Fibroblast of lung (primary cell): ENCODE measurements around the gene SYT12. TPM values are rescaled to one million over a fixed set of nuclear protein-coding genes. Genes with fewer than 3 reads are reported as not detected.

Experiments used
- DNase-seq, 2 donors: peaks; one replicate each; pipeline versions ENCODE4 v3.0.0 to v3.0.0-alpha.2; 2010; ENCODE audit warnings: low read depth in 2 of 2
- H2AFZ ChIP-seq: 2 replicates; pipeline ENCODE4 v1.5.1; 2012; ENCODE audit warnings: low read length, control low read depth, inconsistent platforms
- H3K27ac ChIP-seq: 2 replicates; pipeline ENCODE4 v1.5.1; 2011; ENCODE audit warnings: low read length, control low read depth; ENCODE audit not compliant: insufficient read depth
- H3K27me3 ChIP-seq: 2 replicates; pipeline ENCODE4 v1.5.1; 2011; ENCODE audit warnings: mild to moderate bottlenecking, low read length; ENCODE audit not compliant: control insufficient read depth, insufficient read depth
- H3K36me3 ChIP-seq: 2 replicates; pipeline ENCODE4 v1.5.1; 2011; ENCODE audit warnings: low read length; ENCODE audit not compliant: control insufficient read depth, insufficient read depth
- H3K4me1 ChIP-seq: 2 replicates; pipeline ENCODE4 v1.5.1; 2011; ENCODE audit warnings: low read length; ENCODE audit not compliant: control insufficient read depth, insufficient read depth; ENCODE audit errors: extremely low read depth
- H3K4me2 ChIP-seq: 2 replicates; pipeline ENCODE4 v1.5.1; 2011; ENCODE audit warnings: low read length, control low read depth; ENCODE audit not compliant: insufficient read depth; ENCODE audit errors: extremely low read depth
- H3K4me3 ChIP-seq, 4 experiments: fragments of 200-600 bp in 1 of 4; sonication (generic) in 1 of 4; replicated peaks in 1 of 4; 2 replicates each; pipeline ENCODE4 v1.5.1; 2011 to 2016; ENCODE audit warnings: low read length in 4 of 4, low read depth in 3 of 4, mild to moderate bottlenecking in 3 of 4, control low read depth in 2 of 4, inconsistent platforms in 1 of 4, mixed read lengths in 1 of 4; ENCODE audit not compliant: insufficient read depth in 1 of 4; ENCODE audit errors: control extremely low read depth in 1 of 4
- H3K79me2 ChIP-seq: 2 replicates; pipeline ENCODE4 v1.5.1; 2012; ENCODE audit warnings: mild to moderate bottlenecking, low read length, inconsistent platforms; ENCODE audit not compliant: control insufficient read depth, insufficient read depth
- H3K9ac ChIP-seq: 2 replicates; pipeline ENCODE4 v1.5.1; 2011; ENCODE audit warnings: mild to moderate bottlenecking, low read length, control low read depth; ENCODE audit not compliant: insufficient read depth
- H3K9me3 ChIP-seq: 2 replicates; pipeline ENCODE4 v1.5.1; 2012; ENCODE audit warnings: low read depth, low read length; ENCODE audit not compliant: control insufficient read depth, insufficient read depth
- H4K20me1 ChIP-seq: 2 replicates; pipeline ENCODE4 v1.5.1; 2011; ENCODE audit warnings: low read length; ENCODE audit not compliant: control insufficient read depth, insufficient read depth; ENCODE audit errors: extremely low read depth
- EZH2 ChIP-seq: IDR thresholded peaks from 2 replicates; pipeline ENCODE4 v1.5.1; 2012; ENCODE audit warnings: low read length, control low read depth, mild to moderate bottlenecking; ENCODE audit errors: missing control alignments
- polyA plus RNA-seq, 2 donors: library from polyadenylated mRNA; depleted of rRNA in 1 of 2; stranded (reverse) in 1 of 2; unstranded in 1 of 2; fragments of >200 nt; gene quantifications; 2 replicates each; pipeline ENCODE4 v1.2.1, GENCODE V29; 2011 to 2012; ENCODE audit warnings: missing spikeins in 1 of 2
- total RNA-seq: library from RNA; depleted of rRNA; stranded (reverse); fragments of >200 nt; gene quantifications from 2 replicates; pipeline ENCODE4 v1.2.1, GENCODE V29; 2014
- TF ChIP-seq, protein P1 (sequence below), 2 donors: IDR thresholded peaks in 1 of 2; conservative IDR thresholded peaks in 1 of 2; 1 replicate in 1 of 2; 2 replicates in 1 of 2; pipeline ENCODE4 v1.5.1; 2011 to 2012; ENCODE audit warnings: low read length in 2 of 2, control low read depth in 1 of 2, inconsistent platforms in 1 of 2, low read depth in 1 of 2, mild to moderate bottlenecking in 1 of 2

Gene SYT12
- total and polyA plus RNA-seq, 2 donors (not counting 1 experiment from before 2014, with no cell fraction given): under 0.01 TPM; not detected in 1

DNA sequence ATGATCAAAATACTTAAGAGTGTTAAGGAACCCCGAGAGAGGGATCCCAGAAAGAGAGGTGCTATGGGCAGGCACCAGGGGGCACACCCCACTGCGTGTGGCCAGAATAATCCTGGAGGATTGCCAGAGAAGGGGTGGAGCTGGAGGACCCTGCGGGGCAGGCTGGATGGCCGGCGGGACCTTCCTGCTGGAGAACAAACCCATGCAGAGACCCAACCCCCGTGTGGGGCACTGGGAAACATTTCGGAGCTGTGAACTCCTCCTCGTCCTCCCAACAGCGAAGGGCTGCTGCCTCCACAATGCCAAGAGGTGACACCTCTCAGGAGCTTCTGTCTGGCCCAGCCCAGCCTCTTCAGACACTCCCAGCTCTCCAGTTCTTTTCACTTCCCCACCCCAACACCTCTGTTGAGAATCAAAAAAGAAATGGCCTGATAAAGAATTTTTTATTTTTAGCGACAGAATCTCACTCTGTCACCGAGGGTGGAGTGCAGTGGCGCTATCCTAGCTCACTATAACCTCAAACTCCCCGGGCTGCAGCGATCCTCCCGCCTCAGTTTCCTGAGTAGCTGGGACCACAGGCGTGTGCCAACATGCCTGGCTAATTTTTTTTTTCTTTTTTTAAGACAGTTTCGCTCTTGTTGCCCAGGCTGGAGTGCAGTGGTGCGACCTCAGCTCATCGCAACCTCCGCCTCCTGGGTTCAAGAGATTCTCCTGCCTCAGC is 59.3 kb downstream of the SYT12 start:
- no peak overlapping the region for H3K4me3 ChIP-seq

DNA sequence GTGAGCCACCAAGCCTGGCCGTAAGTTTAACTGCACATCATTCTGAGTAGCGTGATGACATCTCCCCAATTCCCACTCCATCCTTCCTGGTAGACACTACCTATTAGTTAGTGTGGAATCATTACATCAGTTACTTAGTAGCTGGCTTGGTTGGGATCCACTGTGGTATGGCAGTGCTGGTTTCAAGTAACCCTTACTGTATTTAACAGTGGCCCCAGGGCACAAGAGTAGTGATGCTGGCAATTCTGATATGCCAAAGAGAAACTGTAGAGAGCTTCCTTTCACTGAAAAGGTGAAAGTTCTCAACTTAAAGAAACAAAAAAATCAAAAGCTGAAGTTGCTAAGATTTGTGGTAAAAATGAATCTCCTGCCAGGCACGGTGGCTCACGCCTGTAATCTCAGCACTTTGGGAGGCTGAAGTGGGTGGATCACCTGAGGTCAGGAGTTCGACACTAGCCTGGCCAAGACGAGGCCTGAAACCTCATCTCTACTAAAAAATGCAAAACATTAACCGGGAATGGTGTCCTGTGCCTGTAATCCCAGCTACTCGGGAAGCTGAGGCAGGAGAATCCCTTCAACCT is 60.9 kb downstream of the SYT12 start:
- Histone ChIP-seq H2AFZ (no peak overlapping the region), H3K4me3 (no peak overlapping the region), H3K27ac (no peak overlapping the region), H3K79me2 (no peaks in the 10 kb centered on the region), H3K4me2 (no peak overlapping the region), H3K36me3 (no peaks in the 10 kb centered on the region), H4K20me1 (no peaks in the 10 kb centered on the region), H3K27me3 (no peaks in the 10 kb centered on the region), H3K9me3 (no peaks in the 10 kb centered on the region), H3K9ac (no peak overlapping the region), H3K4me1 (no peaks in the 10 kb centered on the region)
- no peak for DNase-seq
- TF ChIP-seq EZH2: no peak
- TF ChIP-seq, protein P1, sequence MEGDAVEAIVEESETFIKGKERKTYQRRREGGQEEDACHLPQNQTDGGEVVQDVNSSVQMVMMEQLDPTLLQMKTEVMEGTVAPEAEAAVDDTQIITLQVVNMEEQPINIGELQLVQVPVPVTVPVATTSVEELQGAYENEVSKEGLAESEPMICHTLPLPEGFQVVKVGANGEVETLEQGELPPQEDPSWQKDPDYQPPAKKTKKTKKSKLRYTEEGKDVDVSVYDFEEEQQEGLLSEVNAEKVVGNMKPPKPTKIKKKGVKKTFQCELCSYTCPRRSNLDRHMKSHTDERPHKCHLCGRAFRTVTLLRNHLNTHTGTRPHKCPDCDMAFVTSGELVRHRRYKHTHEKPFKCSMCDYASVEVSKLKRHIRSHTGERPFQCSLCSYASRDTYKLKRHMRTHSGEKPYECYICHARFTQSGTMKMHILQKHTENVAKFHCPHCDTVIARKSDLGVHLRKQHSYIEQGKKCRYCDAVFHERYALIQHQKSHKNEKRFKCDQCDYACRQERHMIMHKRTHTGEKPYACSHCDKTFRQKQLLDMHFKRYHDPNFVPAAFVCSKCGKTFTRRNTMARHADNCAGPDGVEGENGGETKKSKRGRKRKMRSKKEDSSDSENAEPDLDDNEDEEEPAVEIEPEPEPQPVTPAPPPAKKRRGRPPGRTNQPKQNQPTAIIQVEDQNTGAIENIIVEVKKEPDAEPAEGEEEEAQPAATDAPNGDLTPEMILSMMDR (conservative IDR thresholded peaks at IDR 0.05 in 1 of 2, IDR thresholded peaks at IDR 0.05 in 1 of 2; ENCODE audit: low read depth in 1 of 2, low read length in 2 of 2): no peak

More for the DNA sequence above, 59.3 kb downstream of the SYT12 start:
- no peak overlapping the region for H2AFZ ChIP-seq
- H4K20me1 ChIP-seq: no peaks in the 10 kb centered on the region
- H3K27me3 ChIP-seq: no peaks in the 10 kb centered on the region
- peak in 1 of 2 donors; percentile 25 for DNase-seq
- TF ChIP-seq EZH2: no peak
- TF ChIP-seq, protein P1 (conservative IDR thresholded peaks at IDR 0.05 in 1 of 2, IDR thresholded peaks at IDR 0.05 in 1 of 2; ENCODE audit: low read depth in 1 of 2, low read length in 2 of 2): no peak
- H3K9ac ChIP-seq: no peak overlapping the region
- H3K27ac ChIP-seq: no peak overlapping the region
- H3K4me1 ChIP-seq: peaks cover 3% of the 10 kb centered on the region
- H3K9me3 ChIP-seq: no peaks in the 10 kb centered on the region
- H3K4me2 ChIP-seq: peak overlapping the region; percentile 35
- no peaks in the 10 kb centered on the region for H3K36me3 ChIP-seq
- H3K79me2 ChIP-seq: no peaks in the 10 kb centered on the region

DNA sequence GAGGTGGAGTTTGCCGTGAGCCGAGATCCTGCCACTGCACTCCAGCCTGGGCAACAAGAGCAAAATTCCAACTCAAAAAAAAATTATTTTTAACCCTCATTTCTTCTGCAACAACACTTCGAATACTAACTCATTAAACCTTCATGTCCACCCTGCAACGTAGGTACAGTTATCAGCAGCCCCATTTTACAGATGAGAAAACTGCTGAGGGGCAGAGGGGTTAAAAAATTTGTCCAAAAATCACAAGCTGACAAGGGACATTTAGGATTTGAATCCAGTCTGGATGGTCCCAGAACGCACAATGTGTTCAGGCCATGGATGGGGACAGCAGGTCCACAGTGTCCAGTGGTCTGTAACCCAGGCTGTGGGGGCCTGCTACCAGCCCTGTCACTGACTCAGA is 62.7 kb downstream of the SYT12 start:
- no peak for TF ChIP-seq EZH2
- TF ChIP-seq, protein P1 (conservative IDR thresholded peaks at IDR 0.05 in 1 of 2, IDR thresholded peaks at IDR 0.05 in 1 of 2; ENCODE audit: low read depth in 1 of 2, low read length in 2 of 2): no peak
- H3K4me3 ChIP-seq: no peak overlapping the region

More for the DNA sequence above, 62.7 kb downstream of the SYT12 start:
- Histone ChIP-seq H3K4me2 (no peak overlapping the region), H3K9me3 (no peaks in the 10 kb centered on the region), H3K27ac (no peak overlapping the region), H3K79me2 (no peaks in the 10 kb centered on the region), H3K36me3 (no peaks in the 10 kb centered on the region), H3K9ac (no peak overlapping the region), H3K4me1 (no peaks in the 10 kb centered on the region), H2AFZ (no peak overlapping the region), H3K27me3 (no peaks in the 10 kb centered on the region), H4K20me1 (no peaks in the 10 kb centered on the region)
- no peak for DNase-seq
